Endothelial cell (in vitro differentiated cells): ENCODE results near the gene TMIE. TPM values are rescaled to one million over a fixed set of nuclear protein-coding genes. Genes with fewer than 3 reads are reported as not detected.
"Not testable (repeated sequence)": the region's sequence is repeated elsewhere in the genome, so short reads cannot be mapped to it uniquely, and the experiment has no call there.

Experiments used
- DNase-seq: peaks from one replicate; pipeline ENCODE4 v3.0.0; 2021; ENCODE audit warnings: low spot score
- H3K27ac Mint-ChIP-seq: one replicate; pipeline ENCODE4 v1.8.0; 2021; ENCODE audit warnings: mixed read lengths, inconsistent platforms; ENCODE audit not compliant: unreplicated experiment
- H3K27me3 Mint-ChIP-seq: one replicate; pipeline ENCODE4 v1.8.0; 2021; ENCODE audit warnings: mild to moderate bottlenecking, moderate library complexity, mixed read lengths, inconsistent platforms; ENCODE audit not compliant: unreplicated experiment
- H3K36me3 Mint-ChIP-seq: one replicate; pipeline ENCODE4 v1.8.0; 2021; ENCODE audit warnings: mild to moderate bottlenecking, low read depth, mixed read lengths, inconsistent platforms; ENCODE audit not compliant: unreplicated experiment
- H3K4me1 Mint-ChIP-seq: one replicate; pipeline ENCODE4 v1.8.0; 2021; ENCODE audit warnings: mild to moderate bottlenecking, mixed read lengths, inconsistent platforms; ENCODE audit not compliant: unreplicated experiment
- H3K4me3 Mint-ChIP-seq: one replicate; pipeline ENCODE4 v1.8.0; 2021; ENCODE audit warnings: mild to moderate bottlenecking, mixed read lengths, inconsistent platforms; ENCODE audit not compliant: unreplicated experiment
- H3K9me3 Mint-ChIP-seq: one replicate; pipeline ENCODE4 v1.8.0; 2021; ENCODE audit warnings: mixed read lengths, inconsistent platforms; ENCODE audit not compliant: unreplicated experiment
- CTCF ChIP-seq: fragments of 200-600 bp; sonication (generic); IDR thresholded peaks from one replicate; pipeline ENCODE4 v1.5.0; 2021; ENCODE audit warnings: antibody characterized with exemption; ENCODE audit not compliant: unreplicated experiment
- total RNA-seq: library from RNA; stranded (reverse); fragmentation: NEBNext Ultra II Directional; extraction: Animal tissue kit (Norgen Biotek cat#: 25700); gene quantifications from one replicate; pipeline ENCODE4 v1.2.1, GENCODE V29; 2021; ENCODE audit not compliant: unreplicated experiment

TMIE gene
- total RNA-seq, 1 donor from 2014 or later: 0.23 TPM

- no peaks in the 10 kb centered on the region for H3K36me3 Mint-ChIP-seq
- no peak overlapping the region for H3K4me3 Mint-ChIP-seq
- DNase-seq: no peak
- TF ChIP-seq CTCF: no peak
- H3K27ac Mint-ChIP-seq: no peak overlapping the region
- peaks cover 9% of the 10 kb centered on the region for H3K27me3 Mint-ChIP-seq
- H3K4me1 Mint-ChIP-seq: peaks cover 5% of the 10 kb centered on the region
- no peaks in the 10 kb centered on the region for H3K9me3 Mint-ChIP-seq
Measured at GRCh38 chr3:46700772-46701171, 420 bp upstream of the TMIE start.

GRCh38 chr3:46702246-46703012, 1.2 kb downstream of the TMIE start:
- TF ChIP-seq CTCF: no peak
- Mint-ChIP-seq H3K4me1 (peaks cover 8% of the 10 kb centered on the region), H3K4me3 (no peak overlapping the region), H3K9me3 (no peaks in the 10 kb centered on the region), H3K27me3 (peaks cover 3% of the 10 kb centered on the region), H3K36me3 (no peaks in the 10 kb centered on the region), H3K27ac (no peak overlapping the region)
- no peak for DNase-seq

- DNase-seq: no peak
- Mint-ChIP-seq H3K36me3 (no peaks in the 10 kb centered on the region), H3K27me3 (peaks cover 3% of the 10 kb centered on the region), H3K9me3 (no peaks in the 10 kb centered on the region), H3K4me1 (peaks cover 8% of the 10 kb centered on the region), H3K4me3 (no peak overlapping the region), H3K27ac (no peak overlapping the region)
- TF ChIP-seq CTCF: no peak
Measured at GRCh38 chr3:46703013-46703520, 1.9 kb downstream of the TMIE start.

- not testable (repeated sequence) for H3K9me3 Mint-ChIP-seq, H3K4me1 Mint-ChIP-seq, DNase-seq, H3K27ac Mint-ChIP-seq, H3K36me3 Mint-ChIP-seq, H3K4me3 Mint-ChIP-seq, H3K27me3 Mint-ChIP-seq
Measured at GRCh38 chr3:46704346-46704745, 3.2 kb downstream of the TMIE start.

- H3K4me1 Mint-ChIP-seq: peaks cover 8% of the 10 kb centered on the region
- TF ChIP-seq CTCF: peak; percentile 89
- peak; percentile 73 for DNase-seq
- H3K9me3 Mint-ChIP-seq: no peaks in the 10 kb centered on the region
- no peak overlapping the region for H3K4me3 Mint-ChIP-seq
- no peak overlapping the region for H3K27ac Mint-ChIP-seq
- peaks cover 3% of the 10 kb centered on the region for H3K27me3 Mint-ChIP-seq
- H3K36me3 Mint-ChIP-seq: no peaks in the 10 kb centered on the region
Measured at GRCh38 chr3:46705022-46705530, 3.9 kb downstream of the TMIE start.
